ENCODE measurements around the gene TGM1. TPM values are rescaled to one million over a fixed set of nuclear protein-coding genes. Genes with fewer than 3 reads are reported as not detected.

The TGM1 gene
- total RNA-seq, 1 experiment from 2014 or later = 0.20 TPM

GRCh38 chr14:24269368-24269767 is 6.4 kb upstream of the TGM1 start:
- H3K4me3 ChIP-seq = no peak overlapping the region
- no peaks in the 10 kb centered on the region for H3K9me3 ChIP-seq (replicated peaks)
- no peak overlapping the region for H3K27ac ChIP-seq
- no peaks in the 10 kb centered on the region for H3K36me3 ChIP-seq
- no peak for DNase-seq
- no peaks in the 10 kb centered on the region for H3K27me3 ChIP-seq
- H3K4me1 ChIP-seq = no peaks in the 10 kb centered on the region

GRCh38 chr14:24268225-24268624 is 5.2 kb upstream of the TGM1 start:
- no peak for DNase-seq
- Histone ChIP-seq H3K9me3 (replicated peaks) (no peaks in the 10 kb centered on the region), H3K27me3 (no peaks in the 10 kb centered on the region), H3K4me1 (no peaks in the 10 kb centered on the region), H3K27ac (no peak overlapping the region), H3K4me3 (no peak overlapping the region), H3K36me3 (no peaks in the 10 kb centered on the region)

GRCh38 chr14:24267516-24267915 is 4.5 kb upstream of the TGM1 start:
- Histone ChIP-seq H3K36me3 (no peaks in the 10 kb centered on the region), H3K9me3 (replicated peaks) (no peaks in the 10 kb centered on the region), H3K27ac (no peak overlapping the region), H3K4me1 (no peaks in the 10 kb centered on the region), H3K4me3 (no peak overlapping the region), H3K27me3 (no peaks in the 10 kb centered on the region)
- no peak for DNase-seq

- H3K36me3 ChIP-seq = no peaks in the 10 kb centered on the region
- DNase-seq = no peak
- H3K4me1 ChIP-seq = no peaks in the 10 kb centered on the region
- no peaks in the 10 kb centered on the region for H3K27me3 ChIP-seq
- no peaks in the 10 kb centered on the region for H3K9me3 ChIP-seq (replicated peaks)
- no peak overlapping the region for H3K4me3 ChIP-seq
- no peak overlapping the region for H3K27ac ChIP-seq
Measured at GRCh38 chr14:24266344-24267244, 3.6 kb upstream of the TGM1 start.

- Histone ChIP-seq H3K4me3 (no peak overlapping the region), H3K4me1 (no peaks in the 10 kb centered on the region), H3K36me3 (no peaks in the 10 kb centered on the region), H3K9me3 (replicated peaks) (no peaks in the 10 kb centered on the region), H3K27me3 (no peaks in the 10 kb centered on the region), H3K27ac (no peak overlapping the region)
- no peak for DNase-seq
Measured at GRCh38 chr14:24264298-24264697, 1.3 kb upstream of the TGM1 start.

GRCh38 chr14:24263848-24264247 is 871 bp upstream of the TGM1 start:
- no peak for DNase-seq
- H3K4me1 ChIP-seq = no peaks in the 10 kb centered on the region
- no peaks in the 10 kb centered on the region for H3K27me3 ChIP-seq
- no peak overlapping the region for H3K27ac ChIP-seq
- no peaks in the 10 kb centered on the region for H3K36me3 ChIP-seq
- no peak overlapping the region for H3K4me3 ChIP-seq
- no peaks in the 10 kb centered on the region for H3K9me3 ChIP-seq (replicated peaks)

GRCh38 chr14:24261969-24262327 is 1.0 kb downstream of the TGM1 start:
- no peaks in the 10 kb centered on the region for H3K36me3 ChIP-seq
- no peak overlapping the region for H3K4me3 ChIP-seq
- H3K4me1 ChIP-seq = no peaks in the 10 kb centered on the region
- DNase-seq = no peak
- no peaks in the 10 kb centered on the region for H3K9me3 ChIP-seq (replicated peaks)
- no peak overlapping the region for H3K27ac ChIP-seq
- no peaks in the 10 kb centered on the region for H3K27me3 ChIP-seq

GRCh38 chr14:24261256-24261968 is 1.6 kb downstream of the TGM1 start:
- Histone ChIP-seq H3K4me1 (no peaks in the 10 kb centered on the region), H3K27ac (no peak overlapping the region), H3K27me3 (no peaks in the 10 kb centered on the region), H3K4me3 (no peak overlapping the region), H3K36me3 (no peaks in the 10 kb centered on the region), H3K9me3 (replicated peaks) (no peaks in the 10 kb centered on the region)
- no peak for DNase-seq

- DNase-seq = no peak
- no peaks in the 10 kb centered on the region for H3K4me1 ChIP-seq
- no peak overlapping the region for H3K27ac ChIP-seq
- H3K36me3 ChIP-seq = no peaks in the 10 kb centered on the region
- no peak overlapping the region for H3K4me3 ChIP-seq
- no peaks in the 10 kb centered on the region for H3K27me3 ChIP-seq
- H3K9me3 ChIP-seq (replicated peaks) = no peaks in the 10 kb centered on the region
Measured at GRCh38 chr14:24260780-24261157, 2.2 kb downstream of the TGM1 start.

- no peaks in the 10 kb centered on the region for H3K36me3 ChIP-seq
- no peaks in the 10 kb centered on the region for H3K9me3 ChIP-seq (replicated peaks)
- no peaks in the 10 kb centered on the region for H3K4me1 ChIP-seq
- no peak for DNase-seq
- H3K27ac ChIP-seq = no peak overlapping the region
- H3K4me3 ChIP-seq = no peak overlapping the region
- H3K27me3 ChIP-seq = no peaks in the 10 kb centered on the region
Measured at GRCh38 chr14:24260026-24260779, 2.8 kb downstream of the TGM1 start.

GRCh38 chr14:24259282-24260025 is 3.5 kb downstream of the TGM1 start:
- Histone ChIP-seq H3K4me3 (no peak overlapping the region), H3K36me3 (no peaks in the 10 kb centered on the region), H3K27me3 (no peaks in the 10 kb centered on the region), H3K4me1 (no peaks in the 10 kb centered on the region), H3K9me3 (replicated peaks) (no peaks in the 10 kb centered on the region), H3K27ac (no peak overlapping the region)
- peak in 1 of 2 experiments; percentile 27 for DNase-seq

- no peaks in the 10 kb centered on the region for H3K9me3 ChIP-seq (replicated peaks)
- H3K27ac ChIP-seq = no peak overlapping the region
- DNase-seq = no peak
- no peaks in the 10 kb centered on the region for H3K36me3 ChIP-seq
- no peak overlapping the region for H3K4me3 ChIP-seq
- no peaks in the 10 kb centered on the region for H3K27me3 ChIP-seq
- H3K4me1 ChIP-seq = no peaks in the 10 kb centered on the region
Measured at GRCh38 chr14:24258548-24259265, 4.3 kb downstream of the TGM1 start.

- H3K27me3 ChIP-seq = no peaks in the 10 kb centered on the region
- H3K4me3 ChIP-seq = no peak overlapping the region
- H3K9me3 ChIP-seq (replicated peaks) = no peaks in the 10 kb centered on the region
- H3K36me3 ChIP-seq = no peaks in the 10 kb centered on the region
- no peak overlapping the region for H3K27ac ChIP-seq
- DNase-seq = no peak
- no peaks in the 10 kb centered on the region for H3K4me1 ChIP-seq
Measured at GRCh38 chr14:24258119-24258518, 4.9 kb downstream of the TGM1 start.

- Histone ChIP-seq H3K36me3 (no peaks in the 10 kb centered on the region), H3K9me3 (replicated peaks) (no peaks in the 10 kb centered on the region), H3K4me1 (no peaks in the 10 kb centered on the region), H3K27me3 (no peaks in the 10 kb centered on the region), H3K27ac (no peak overlapping the region), H3K4me3 (no peak overlapping the region)
- DNase-seq = no peak
Measured at GRCh38 chr14:24256960-24257359, 6.0 kb downstream of the TGM1 start.

Data from SJCRH30 (cell line).